HG02938 (cell line): ENCODE data around the gene KRT80.

Experiments used
- ATAC-seq: cut with Tn5 transposase; IDR thresholded peaks from one replicate; pipeline ENCODE4 v1.9.1; 2021; ENCODE audit warnings: mild to moderate bottlenecking, moderate library complexity; ENCODE audit not compliant: unreplicated experiment

Gene KRT80

GRCh38 chr12:52211716-52212585, 20.1 kb upstream of the KRT80 start:
- no peak for ATAC-seq

DNA sequence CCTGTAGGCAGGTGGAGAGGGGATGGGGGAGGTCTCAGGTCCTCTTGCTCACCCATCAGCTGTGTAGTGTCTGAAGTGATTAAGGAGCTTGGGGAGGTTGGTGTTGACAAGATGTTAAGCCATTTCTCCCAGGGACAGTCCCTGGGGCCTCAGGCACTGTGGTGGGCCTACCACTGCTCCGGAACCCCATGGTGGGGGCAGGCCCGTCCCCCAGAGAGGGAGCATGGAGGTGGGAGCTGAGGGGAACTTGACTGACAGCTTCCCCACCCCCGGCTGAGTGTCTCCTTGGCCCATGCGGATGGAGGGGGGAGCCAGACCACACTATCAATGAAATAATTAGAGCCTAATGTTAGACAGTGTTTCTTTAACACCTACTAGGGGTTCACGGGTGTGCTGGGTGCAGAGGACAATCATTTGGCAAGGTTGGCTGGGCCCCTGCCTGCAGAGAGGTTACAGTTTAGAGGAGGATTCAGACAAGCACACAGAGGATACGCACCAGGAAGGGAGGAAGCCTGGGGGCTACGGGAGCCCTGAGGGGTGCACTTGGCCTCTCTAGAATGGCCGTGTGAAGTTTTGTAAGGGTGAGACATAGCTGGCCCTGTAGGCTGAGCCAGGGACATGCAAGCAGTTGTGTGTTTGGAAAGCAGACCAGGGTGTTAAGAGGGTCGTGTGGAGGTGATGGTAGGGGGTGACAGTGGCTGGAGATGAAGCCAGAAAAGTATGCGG, 19.3 kb upstream of the KRT80 start:
- ATAC-seq = no peak

GRCh38 chr12:52210186-52210924, 18.5 kb upstream of the KRT80 start:
- ATAC-seq = no peak

GRCh38 chr12:52209321-52209720, 17.5 kb upstream of the KRT80 start:
- ATAC-seq = no peak

GRCh38 chr12:52208424-52209165, 16.8 kb upstream of the KRT80 start:
- no peak for ATAC-seq

- no peak for ATAC-seq
These were observed 16.1 kb upstream of the KRT80 start for GRCh38 chr12:52207895-52208294.

DNA sequence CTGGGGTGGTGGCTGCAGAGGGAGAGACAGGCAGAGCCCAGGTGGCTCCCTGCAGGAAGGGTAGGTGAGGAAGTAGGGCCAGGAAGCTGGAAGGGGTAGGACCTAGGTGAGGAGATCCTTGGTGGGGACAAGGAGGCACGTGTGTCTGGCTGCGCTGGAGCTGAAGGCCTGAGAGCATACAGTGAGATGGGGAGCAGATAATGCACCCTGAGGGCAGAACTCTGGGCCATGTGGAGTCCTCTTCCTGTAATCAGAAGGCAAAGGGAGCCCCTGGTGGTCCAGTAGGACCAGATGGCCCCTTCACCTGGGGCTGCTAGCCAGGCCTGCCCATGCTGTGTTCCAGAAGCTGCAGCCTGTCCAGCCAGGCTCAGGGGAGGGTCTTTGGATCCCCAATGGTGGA, 15.3 kb upstream of the KRT80 start:
- no peak for ATAC-seq

GRCh38 chr12:52206304-52207040, 14.7 kb upstream of the KRT80 start:
- ATAC-seq = no peak

GRCh38 chr12:52205612-52206303, 13.9 kb upstream of the KRT80 start:
- ATAC-seq = no peak

- no peak for ATAC-seq
These were observed 13.2 kb upstream of the KRT80 start for GRCh38 chr12:52204931-52205505.

- ATAC-seq = no peak
These were observed 12.5 kb upstream of the KRT80 start for GRCh38 chr12:52204095-52204930.

DNA sequence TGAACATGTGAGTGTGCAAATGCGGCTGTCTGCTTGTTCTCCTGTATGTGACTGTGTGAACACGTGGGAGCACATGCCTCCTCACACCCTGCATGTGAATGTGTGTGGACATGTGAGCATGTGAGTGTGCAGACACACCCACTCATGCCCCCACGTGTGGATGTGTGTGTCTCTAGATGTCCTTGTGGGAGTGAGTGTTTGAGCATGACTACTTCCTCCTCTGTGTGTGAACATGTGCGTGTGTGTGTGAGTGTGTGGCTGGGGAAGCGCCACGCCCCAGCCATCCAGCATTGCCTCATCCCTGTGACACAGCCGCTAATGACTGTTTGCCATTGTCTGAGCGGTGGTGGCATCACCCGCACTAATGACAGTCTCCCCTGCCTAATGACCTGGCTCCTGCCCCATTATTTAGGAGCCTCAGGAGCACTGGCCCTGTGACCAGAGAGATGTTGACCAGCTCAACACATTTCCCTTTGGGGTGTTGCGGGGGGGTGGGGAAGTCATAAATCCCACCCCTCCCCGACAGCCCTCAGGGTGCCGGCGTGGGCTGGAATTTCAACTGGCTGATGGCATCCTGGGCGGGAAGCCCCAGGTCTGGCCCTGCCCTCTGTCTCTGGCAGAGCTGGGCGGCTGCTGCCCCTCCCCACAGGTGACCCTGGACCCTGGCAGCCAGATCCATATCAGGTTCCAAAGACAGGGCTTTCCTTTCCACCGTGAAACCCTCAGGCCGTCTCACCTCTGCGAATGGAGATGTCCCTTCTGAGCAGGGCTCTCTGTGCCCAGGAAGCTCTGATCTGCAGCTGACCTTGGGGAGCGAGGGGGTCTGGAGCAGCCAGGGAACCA, 11.5 kb upstream of the KRT80 start:
- ATAC-seq = no peak

- no peak for ATAC-seq
These were observed 10.7 kb upstream of the KRT80 start for GRCh38 chr12:52202361-52203078.

DNA sequence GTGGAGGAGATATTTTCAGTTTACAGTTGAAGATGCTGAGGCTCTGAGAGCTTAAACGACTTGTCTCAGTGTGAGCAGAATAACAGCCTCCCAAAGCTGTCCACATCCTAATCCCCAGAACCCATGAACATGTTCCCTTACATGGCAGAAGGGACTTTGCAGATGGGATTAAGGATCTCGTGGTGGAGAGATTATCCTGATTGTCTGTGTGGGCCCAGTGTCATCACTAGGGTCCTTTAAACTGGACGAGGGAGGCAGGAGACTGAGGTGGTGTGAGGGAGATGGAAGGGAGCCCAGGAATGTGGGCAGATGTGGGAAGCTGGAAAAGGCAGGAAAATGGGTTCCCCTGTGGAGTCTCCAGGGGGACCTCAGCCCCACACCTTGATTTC, 9.6 kb upstream of the KRT80 start:
- no peak for ATAC-seq

GRCh38 chr12:52200781-52201450, 9.1 kb upstream of the KRT80 start:
- no peak for ATAC-seq

DNA sequence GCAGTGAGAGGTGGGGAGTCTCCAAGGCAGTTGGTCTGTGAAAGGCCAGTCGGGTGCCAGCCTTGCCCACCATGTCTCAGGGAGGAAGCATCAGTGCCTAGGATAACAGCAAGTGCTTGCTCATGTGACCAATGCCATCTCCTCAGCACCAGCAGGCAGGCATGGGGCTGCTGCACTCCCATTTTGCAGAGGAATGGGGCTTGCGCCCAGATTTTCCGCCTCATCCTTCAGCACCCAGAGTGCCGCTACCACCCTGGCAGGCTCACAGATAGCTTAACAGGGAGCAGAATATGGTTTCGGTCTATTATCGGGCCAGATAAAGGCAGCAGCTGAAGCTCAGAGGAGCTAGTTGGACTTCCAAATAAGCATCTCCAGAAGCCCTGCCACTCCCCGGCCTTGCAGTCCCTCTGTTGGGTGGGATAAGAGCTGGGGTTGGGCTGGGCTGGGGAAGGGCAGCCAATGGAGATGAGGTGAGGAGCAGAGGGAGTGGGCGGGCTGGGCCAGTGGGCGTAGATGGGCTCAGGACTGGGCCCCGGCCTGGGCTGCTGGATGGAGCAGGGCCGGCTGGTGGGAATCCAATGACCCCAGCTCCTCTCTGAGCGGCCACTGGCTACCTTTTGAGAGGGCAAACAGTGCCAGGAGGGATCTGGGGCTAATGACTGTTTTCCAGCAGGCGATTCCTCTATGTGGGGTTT, 8.4 kb upstream of the KRT80 start:
- no peak for ATAC-seq
